ENCODE measurements around the gene PCDH1.

PCDH1 gene

GRCh38 chr5:141852448-141852847 lies 25.8 kb downstream of the PCDH1 start:
- no peak for DNase-seq

DNA sequence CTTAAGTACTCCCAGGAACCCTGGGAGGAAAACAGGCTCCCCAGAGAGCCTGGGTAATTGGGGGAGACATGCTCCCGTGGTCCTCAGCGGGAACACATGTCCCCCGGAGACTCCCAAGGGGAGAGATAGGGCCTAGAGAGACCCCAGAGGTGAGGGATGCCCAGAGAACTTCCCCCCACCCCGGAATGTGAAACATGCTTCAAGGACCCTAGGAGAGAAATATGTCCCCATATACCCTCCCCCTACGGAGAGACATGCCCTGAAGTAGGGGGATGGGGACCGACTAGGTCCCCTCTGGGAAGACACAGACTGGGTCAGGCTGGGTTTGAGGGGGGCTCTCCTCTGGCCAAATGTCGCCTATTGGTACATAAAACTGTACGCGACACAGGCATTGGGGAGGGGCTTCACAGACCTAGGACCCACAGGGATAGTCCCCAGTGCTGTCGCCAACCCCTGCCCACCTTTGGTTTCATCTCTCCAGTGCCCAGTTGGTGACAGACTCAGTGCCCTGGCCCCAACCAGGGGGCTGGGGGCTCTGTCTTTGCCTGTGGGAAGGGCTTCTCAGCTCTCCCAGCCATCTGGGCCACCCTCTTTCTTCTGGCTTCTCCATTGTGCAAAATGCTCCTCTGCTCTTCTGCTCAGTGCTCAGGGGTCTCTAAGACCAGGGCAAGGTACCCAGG lies 26.9 kb downstream of the PCDH1 start:
- DNase-seq = no peak

GRCh38 chr5:141850786-141851185 lies 27.4 kb downstream of the PCDH1 start:
- DNase-seq = no peak

- DNase-seq = no peak
These were observed 27.9 kb downstream of the PCDH1 start for GRCh38 chr5:141850244-141850768.

DNA sequence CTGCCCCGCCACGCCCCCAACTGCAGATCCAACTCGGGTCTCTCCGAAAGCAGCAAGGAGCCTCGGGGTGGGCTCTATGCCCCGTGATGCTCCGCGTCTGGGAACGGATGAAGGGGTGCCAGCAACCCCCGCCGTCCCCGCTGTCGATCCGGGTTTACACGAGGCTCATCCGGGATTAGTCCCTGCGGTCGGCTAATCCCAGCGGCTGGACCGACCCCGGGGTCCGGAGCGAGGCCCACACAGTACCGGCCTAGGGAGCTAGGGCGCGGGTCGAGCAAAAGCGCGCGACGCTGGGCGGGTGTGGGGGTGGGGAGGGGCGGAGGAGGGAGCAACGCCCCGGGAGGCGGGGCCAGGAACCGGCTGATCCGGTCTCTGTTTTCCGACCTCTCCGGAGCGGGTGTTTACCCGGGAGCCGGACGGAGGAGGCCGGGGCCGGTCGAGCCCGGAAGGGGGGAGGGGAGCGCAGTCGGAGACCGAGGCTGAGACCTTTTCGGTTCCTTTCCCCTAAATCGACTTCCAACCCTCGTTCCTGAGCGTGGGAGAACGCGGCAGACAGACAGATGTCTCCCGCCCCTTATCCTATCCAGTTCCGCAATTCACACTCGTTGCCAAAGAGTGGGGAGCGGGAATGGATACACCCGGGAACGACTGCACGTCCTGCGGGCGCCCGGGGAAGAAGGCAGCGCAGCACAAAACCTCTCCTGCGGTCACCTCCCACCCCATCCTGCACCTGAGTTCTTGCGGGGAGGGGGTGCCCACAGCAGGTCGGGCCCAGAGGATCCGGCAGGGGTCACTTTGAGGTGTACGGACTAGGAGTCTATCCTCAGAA lies 28.6 kb downstream of the PCDH1 start:
- peak; percentile 73 to 77 for DNase-seq

DNA sequence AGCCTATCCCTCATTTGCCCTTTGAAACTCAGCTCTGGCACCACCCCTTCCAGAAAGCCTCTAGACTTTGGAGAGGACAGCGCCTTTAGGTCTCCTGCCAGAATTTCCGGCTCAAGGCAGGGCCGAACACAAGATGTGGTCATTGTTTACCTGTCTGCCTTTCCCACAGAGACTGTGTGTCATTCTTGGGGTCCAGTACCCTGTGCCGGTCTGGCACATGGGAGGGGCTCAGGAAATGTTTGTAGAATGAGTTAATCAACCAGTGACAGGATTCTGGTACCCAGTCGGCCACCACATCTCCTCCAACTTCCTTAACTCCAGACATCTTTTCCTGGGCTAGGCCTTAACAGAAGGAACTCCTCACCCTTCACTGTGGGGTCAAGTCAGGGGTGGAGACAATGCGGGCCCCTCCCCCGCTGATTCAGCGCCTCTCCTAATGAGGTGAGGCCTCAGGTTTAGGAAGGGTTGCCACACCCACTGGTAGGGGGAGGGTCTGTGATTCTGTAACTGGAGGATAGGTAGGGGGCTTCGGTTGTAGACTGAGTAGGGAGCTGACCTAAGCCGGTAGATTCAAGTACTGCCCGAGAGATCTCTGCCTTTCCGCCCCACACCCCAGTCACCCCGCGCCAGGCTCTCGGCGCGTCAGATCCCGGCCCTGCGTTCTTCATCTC lies 29.3 kb downstream of the PCDH1 start:
- no peak for DNase-seq

DNA sequence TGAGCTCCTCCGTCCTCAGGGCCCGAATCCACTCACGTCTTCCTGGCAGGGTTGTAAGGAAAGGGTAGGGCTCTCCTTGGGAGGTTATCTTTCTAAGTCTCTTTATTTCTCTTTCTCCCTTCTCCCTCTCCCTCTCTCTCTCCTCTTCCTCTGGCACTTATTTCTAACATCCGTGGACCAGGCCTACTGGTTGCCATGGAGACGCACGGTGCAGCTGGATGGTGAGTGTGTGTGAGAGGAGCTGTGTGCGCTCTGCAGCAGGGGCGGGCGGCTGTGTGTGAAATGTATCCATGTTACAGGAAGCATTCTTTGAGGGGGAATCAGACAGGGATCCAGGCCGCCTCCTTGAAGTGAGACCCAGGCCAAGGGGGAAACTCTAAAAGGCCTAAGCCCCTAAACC lies 32.2 kb downstream of the PCDH1 start:
- DNase-seq = peak in 1 of 2 experiments; percentile 30

GRCh38 chr5:141845371-141845851 lies 32.8 kb downstream of the PCDH1 start:
- no peak for DNase-seq

DNA sequence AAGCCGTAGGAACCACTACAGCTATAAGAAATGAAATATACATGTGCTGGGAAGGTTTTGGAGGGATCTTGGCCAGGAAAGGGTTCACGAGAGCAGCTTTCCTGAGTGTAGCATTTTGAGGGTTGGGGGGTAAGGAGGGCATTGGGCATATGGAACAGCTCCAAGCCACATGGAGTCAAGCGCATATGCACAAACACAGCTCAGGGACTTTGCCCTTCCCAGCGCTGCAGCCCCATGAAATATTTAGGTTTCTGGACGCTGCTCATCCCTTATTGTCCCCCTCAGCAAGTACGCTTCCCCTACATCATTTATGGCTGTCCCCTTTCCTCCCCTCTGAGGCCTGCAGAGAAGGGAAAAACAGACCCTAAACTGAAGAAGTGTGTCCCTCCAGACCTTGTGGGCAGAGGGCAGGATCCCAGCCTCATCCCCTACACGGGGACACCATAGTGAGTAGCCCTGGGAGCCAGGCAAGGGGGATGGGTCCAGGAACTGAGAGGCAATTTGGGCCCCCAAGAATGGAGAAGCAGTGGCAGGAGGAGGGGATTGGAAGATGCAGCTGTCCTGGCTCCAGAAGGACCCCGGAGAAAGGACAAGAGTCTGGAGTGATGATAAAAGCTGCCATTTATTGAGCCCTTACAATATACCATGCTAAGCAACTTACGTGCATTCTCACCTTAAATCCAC lies 33.7 kb downstream of the PCDH1 start:
- no peak for DNase-seq

DNA sequence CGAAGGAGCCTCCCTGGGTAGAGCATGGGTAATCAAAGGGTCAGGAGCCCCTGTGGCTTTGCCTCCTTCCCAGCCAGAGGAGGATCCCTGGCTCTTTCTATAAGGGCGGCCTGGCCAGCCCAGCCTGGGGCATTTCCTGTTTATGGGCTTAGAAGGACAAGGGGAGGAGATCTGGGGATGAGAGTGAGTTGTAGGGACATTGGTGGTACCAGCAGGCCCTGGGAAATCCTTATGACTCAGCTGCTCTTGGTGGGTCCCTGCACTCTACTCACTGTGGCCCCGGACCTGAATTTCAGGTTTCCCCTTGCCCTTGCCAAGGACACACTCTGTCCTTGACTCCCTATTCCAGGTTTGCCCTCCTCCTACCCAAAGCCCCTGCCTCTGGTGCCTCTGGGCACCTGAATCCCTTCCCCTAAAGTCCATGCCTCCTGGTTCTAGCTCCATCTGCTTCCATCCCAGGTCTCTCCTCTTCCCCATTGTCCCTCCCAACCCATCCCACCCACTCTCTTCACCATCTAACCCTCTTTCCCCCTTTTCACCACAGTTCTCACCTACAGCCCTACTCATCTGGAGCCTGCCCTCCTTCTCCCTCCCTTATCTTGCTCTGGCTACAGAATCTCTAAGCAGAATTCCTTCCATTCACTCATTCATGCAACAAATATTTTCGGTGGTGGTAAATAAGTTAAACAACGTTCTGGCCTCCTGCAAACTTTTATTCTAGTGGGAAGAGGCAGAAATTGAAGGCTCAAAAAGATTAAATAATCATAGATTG lies 34.9 kb downstream of the PCDH1 start:
- no peak for DNase-seq

DNA sequence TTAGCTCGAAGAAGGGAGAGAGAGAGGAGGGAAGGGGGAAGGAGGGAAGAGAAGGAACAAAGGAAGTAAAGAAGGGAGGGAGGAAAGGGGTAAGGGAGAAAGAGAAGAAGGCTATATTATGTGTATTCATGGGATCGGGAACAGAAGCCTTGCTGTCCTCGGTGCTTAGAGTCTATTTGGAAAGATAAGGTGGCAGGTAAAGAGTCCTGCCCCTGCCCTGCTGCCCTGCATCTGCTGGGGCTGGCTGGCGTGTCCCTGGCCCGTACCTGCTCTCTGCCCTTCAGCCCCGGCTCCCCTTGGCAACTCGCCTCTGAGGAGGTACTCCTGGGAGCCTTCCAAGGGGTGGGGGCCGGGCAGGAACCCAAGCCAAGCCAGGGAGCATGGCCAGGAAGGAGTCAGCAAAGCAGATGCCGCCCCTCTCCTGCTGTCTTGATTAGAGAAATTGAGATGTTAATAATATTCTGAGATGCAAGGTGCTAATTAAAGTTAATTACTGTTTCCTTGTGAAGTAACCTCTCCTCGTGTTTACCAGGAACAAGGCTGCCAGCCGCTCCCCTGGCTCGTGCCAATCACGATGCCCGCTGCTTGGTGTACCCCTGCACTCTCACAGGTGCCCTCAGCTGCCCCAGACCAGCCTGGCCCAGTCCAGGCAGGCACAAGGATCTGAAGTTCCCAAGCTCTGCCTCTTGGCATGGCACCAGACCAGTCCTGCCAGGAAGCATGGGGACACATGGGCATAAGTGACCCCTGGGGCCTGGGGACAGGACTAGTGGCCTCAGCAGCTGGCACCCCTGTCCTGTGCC lies 36.6 kb downstream of the PCDH1 start:
- peak; percentile 7 to 46 for DNase-seq

- DNase-seq = no peak
These were observed 37.3 kb downstream of the PCDH1 start for GRCh38 chr5:141840826-141841360.

DNA sequence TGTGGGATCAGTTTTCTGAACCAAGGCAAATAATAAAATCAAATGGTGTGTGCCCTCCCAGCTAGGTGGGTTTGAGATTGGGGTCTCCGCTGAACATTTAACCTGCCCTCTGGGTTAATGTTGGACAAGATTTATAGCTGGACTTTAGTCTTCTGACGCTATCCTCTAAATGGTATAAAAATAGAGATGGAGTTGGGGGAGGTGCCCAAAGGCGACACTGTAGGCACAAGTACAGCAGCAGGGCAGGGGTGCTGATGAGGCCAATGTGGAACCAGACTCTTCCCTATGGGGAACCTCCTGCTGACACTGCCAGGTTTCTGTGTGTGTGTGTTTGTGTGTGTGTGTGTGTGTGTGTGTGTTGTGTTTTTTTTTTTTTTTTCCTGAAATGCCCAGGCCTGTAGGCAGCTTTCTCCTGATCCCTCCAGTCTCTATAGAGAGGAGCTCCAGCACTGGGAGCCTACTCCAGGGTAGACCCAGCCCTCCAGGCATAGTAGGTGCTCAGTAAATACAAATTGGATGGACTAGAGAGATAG lies 37.9 kb downstream of the PCDH1 start:
- no peak for DNase-seq

GRCh38 chr5:141839015-141839513 lies 39.1 kb downstream of the PCDH1 start:
- DNase-seq = no peak

- DNase-seq = no peak
These were observed 39.7 kb downstream of the PCDH1 start for GRCh38 chr5:141838326-141839014.

DNA sequence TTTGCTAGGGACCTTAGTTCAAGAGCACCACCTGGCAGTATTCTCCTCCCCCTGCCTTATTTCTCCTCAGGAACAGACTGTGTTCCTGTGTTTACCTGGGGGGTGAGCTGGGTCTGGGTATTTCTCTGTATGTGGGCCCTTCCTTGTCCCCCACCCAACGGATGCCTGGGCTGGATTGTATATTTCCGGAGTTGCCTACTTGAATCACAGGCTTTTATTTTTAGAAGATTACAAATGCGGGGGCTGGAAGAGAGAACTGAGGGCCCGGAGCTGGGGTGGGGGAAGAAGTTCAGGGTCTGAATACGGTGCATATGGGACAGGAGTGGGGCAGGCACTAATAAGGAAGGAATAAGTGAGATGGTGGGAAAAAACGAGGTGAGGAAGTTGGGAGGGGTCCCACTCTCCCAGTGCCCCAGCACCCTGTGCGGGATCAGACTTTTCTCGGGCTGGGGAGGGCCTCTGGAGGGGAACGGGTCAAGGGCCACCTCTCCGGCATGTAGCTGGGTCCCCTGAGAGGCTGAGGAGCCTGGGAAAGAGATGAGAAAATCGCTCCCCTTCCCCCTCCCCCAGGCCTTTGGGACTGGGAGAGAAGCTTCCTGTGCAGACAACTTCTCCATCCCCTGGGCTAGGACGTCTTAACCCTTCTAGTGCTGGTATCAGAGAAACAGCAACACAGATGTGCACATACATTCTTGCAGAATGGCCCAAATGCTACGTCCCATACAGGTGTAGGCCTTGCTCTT lies 42.1 kb downstream of the PCDH1 start:
- DNase-seq = no peak

DNA sequence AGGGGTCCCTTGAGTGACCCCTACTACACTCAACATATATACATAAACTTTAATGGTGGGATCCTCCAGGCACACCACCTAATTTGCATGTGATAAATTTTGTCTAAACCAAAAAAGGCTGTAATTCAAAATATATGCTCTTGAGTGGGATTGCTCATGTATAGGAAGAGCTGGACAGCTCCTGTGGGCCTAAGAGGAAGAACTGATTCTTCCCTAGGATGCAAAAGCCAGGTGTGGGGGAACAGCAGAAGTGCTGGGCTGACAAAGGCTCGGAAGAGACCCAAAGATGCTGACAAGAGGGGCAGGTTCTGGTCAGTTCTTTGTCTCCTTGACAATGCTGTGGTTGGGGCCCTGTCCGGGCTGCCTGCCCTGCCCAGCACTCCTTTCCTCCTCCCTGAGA lies 43.9 kb downstream of the PCDH1 start:
- DNase-seq = no peak

DNA sequence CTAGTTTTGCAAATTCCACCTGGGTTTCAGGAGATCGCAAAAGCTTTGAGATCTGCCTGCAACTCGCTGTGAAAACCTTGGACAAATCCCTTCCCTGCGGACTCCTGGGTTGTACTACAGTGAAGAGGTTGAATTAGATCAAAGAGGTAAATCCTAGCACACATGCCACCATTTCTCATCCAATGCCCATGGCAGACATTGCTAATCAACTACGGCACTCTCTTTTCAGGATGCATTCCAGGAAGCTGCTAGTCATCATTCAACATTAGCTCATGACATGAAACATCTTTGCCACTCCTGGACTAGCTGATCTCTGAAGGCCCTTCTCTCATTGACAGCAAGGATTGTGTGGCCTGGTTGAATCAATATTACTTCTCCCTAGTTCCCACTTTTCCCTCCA lies 46.1 kb downstream of the PCDH1 start:
- no peak for DNase-seq

DNA sequence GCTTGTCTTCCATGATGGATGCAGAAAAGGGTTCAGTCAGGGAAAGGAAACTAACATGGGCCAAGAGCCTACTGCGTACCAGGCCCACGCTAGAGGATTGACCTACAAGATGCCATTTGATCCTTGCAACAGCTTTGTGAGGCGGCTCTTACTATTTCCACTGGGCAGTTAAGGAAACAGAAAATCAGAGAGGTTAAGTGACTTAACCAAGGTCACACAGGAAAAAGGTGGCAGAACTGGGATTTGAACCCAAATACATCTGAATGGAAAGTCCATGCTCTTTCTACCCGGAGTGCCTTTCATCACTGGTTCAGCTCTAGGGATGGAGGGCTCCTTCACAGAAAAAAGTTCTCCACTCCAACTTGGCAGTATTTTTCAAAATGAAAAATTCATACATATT lies 50.0 kb downstream of the PCDH1 start:
- DNase-seq = no peak
